NCI-H2227 treated with DMSO at 0.1 percent for 48 hours (cell line): Measurements from ENCODE around the gene LMAN2L.

Source experiments
- DNase-seq: peaks from one replicate; lab custom pipeline; 2025; lab: John Stamatoyannopoulos, UW

Gene LMAN2L

GRCh38 chr2:96760036-96760985, 20.4 kb upstream of the LMAN2L start, which contains the start of gene CNNM4:
TSS of gene CNNM4 (plus strand) at chr2:96760902. CDS start at chr2:96761000, 98 bp downstream.
- DNase-seq: peak; percentile 94

DNA sequence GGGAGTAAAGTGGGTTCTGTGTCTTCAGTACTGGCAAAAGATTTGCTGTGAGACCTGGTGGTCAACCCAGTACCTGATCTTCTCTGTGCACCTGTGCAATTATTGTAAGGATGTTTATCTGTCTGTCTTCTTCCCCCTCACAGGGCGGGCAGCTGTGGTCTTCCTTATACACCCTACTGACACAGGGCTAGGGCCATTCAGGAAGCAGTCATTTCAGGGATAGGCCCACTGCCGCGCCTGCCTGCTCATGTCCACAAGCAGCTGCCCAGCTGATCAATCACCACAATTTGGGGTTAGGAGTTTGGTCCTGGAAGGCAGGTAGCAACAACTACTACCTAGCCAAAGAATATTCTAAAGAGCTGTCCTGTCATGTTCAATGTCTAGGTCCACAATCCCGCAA, 19.7 kb upstream of the LMAN2L start:
- no peak for DNase-seq

GRCh38 chr2:96758987-96759386, 19.1 kb upstream of the LMAN2L start:
- no peak for DNase-seq

- DNase-seq: no peak
Measured at GRCh38 chr2:96757477-96757860, 17.6 kb upstream of the LMAN2L start.

- DNase-seq: no peak
Measured at GRCh38 chr2:96756788-96757476, 17.1 kb upstream of the LMAN2L start.

DNA sequence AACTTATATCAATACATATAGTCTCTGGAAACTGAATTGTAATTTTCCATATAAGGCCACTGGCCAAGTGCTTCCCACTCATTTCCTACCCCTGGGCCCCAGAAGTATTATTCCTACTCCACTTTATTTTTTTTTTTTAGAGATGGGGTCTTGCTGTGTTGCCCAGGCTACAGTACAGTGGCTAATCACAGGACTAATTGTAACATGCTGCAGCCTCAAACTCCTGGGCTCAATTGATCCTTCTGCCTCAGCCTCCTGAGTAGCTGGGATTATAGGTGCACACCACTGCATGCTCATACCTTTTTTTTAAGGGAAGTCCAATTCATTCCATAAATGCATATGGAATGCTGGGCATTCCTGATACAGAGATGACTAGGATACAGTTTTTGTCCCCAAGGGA, 14.5 kb upstream of the LMAN2L start:
- DNase-seq: no peak

DNA sequence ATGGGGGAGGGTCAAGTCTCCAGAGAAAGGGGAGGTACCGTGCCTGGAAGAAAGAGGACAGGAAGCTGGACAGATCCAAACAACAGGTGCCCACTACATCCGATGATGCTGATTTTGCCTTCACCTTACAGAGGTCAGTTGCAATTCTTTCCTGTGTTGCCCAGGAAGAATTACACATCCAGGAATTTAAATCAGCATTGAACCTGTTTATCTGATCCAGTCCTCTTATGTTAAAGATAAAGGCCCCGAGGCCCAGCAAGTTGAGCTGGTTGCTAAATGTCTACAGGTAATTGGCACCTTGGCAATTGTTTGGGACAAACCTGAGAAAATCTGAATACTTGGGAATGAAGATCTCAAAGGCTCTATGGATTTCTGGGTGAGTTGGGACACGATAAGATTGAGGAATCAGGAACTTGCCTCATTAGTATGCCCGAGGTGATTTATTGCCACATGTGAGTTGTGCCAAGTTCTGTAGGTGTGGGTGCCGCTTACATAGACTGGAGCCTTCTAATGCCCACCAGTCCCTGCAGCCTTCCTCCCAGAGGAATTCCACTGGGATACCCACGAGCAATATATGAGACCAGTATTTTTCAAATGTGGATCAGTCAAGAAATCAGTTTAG, 13.9 kb upstream of the LMAN2L start:
- no peak for DNase-seq

GRCh38 chr2:96751800-96752199, 11.9 kb upstream of the LMAN2L start:
- no peak for DNase-seq

DNA sequence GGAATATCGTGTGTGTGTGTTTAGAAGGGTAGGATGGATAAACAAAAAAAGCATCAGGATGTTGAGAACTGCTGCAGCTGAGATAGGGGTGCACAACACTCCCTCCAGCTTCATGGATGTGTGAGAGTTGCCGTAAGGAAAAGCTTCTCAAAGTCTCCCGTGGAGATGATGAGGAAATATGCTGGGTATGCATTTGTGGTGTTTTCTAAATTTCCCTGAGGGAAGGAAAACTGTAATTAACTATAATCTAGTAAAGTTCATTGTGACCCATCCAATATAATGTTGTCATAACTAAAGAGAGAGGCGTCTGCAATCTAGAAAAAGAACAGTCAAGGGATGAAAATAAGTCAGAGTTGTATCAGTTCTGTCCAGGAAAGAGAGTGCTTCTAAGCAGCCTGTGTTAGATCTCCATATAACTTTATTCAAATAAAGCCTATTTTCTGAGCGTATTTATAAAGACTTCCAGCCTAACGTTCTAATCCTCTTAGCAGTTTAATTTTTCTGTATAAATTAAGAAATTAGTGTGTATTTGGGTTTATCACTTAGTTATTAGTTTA, 7.3 kb upstream of the LMAN2L start:
- peak; percentile 15 for DNase-seq

DNA sequence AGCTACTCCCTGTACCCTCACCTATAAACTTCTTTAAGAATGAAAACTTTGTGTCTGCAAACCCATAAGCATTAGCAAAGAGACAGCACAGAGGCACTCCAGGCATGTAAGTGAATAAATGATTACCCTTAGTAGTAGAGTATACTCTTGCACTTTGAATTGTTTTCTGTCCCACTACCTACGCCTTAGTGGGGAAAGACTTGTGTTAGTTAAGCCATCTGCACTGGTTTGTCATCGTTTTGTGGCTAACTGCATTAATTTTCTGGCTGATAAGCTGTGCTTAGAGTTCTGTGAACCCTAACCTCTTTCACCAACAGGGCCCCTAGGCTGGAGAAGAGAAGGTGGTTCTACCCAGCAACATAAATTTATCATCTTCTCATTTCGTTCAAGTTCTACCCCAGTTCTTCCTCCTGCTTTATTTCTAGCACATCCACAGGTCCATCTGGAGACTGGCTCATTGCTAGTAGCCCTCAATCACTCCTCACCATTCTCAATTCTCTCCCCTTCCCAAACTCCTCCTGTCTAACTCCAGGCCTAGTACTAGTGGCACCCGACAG, 710 bp downstream of the LMAN2L start:
- DNase-seq: no peak

DNA sequence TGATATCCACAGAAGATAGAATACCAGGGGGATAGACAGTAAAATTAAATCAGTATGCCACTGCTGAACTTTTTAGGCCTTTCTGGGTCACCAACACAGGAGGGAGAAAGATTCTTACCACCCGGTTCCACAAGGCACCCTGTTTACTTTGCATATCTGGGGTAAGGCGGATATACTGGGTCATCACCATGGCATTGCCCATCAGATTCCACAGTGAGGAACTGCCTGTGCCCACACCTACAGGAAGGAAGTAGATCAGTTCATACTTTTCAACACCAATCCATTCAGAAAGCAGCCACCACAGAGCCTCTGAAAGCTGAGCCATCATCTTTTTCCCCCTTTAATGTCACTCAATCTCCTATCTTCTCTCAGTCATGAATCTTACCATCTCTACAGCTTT, 2.0 kb downstream of the LMAN2L start:
- DNase-seq: no peak

DNA sequence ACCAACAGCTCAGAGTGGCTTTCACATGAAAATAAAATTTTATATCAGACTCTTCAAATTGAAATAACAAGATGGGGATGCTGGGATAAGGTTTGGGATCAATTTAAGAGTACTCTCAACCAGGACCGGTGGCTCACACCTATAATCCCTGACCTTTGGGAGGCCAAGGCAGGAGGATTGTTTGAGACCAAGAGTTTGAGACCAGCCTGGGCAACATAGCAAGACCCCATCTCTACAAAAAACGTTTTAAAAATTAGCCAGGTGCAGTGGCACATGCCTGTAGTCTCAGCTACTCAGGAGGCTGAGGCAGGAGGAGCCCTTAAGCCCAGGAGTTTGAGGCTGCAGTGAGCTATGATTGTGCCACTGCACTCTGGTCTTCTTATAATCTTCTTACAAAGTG, 2.6 kb downstream of the LMAN2L start:
- no peak for DNase-seq

- DNase-seq: no peak
Measured at GRCh38 chr2:96734880-96735583, 4.8 kb downstream of the LMAN2L start.

GRCh38 chr2:96733931-96734330, 5.9 kb downstream of the LMAN2L start:
- DNase-seq: no peak

DNA sequence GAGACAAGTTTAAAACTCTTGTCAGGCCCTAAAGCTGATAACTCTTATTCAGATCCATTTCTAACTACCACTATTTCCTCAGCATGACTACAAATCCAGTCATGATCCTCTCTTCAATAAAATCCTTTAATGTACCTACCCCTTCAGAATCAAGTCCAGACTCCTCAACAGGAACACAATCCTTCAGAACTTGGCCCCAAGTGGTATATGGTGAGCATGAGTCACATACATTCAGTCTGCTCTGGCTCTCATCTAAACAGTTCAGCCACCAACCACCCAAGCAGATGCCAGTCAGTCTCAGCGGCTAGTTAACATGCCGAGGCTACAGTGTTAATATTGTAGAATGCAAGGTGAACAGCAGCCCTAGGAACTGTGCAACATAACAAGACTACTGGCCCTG, 9.7 kb downstream of the LMAN2L start:
- no peak for DNase-seq

- no peak for DNase-seq
Measured at GRCh38 chr2:96729748-96730147, 10.1 kb downstream of the LMAN2L start.

GRCh38 chr2:96727431-96727830, 12.4 kb downstream of the LMAN2L start:
- DNase-seq: no peak

GRCh38 chr2:96726131-96726530, 13.7 kb downstream of the LMAN2L start:
- DNase-seq: no peak

- no peak for DNase-seq
Measured at GRCh38 chr2:96716388-96716787, 23.5 kb downstream of the LMAN2L start.

- no peak for DNase-seq
Measured at GRCh38 chr2:96715658-96716057, 24.2 kb downstream of the LMAN2L start.

- DNase-seq: no peak
Measured at GRCh38 chr2:96710985-96711384, 28.9 kb downstream of the LMAN2L start.
